ENCODE results near the gene TMEM247.
"Not testable (repeated sequence)": the region's sequence is repeated elsewhere in the genome, so short reads cannot be mapped to it uniquely, and the experiment has no call there.

TMEM247 gene

DNA sequence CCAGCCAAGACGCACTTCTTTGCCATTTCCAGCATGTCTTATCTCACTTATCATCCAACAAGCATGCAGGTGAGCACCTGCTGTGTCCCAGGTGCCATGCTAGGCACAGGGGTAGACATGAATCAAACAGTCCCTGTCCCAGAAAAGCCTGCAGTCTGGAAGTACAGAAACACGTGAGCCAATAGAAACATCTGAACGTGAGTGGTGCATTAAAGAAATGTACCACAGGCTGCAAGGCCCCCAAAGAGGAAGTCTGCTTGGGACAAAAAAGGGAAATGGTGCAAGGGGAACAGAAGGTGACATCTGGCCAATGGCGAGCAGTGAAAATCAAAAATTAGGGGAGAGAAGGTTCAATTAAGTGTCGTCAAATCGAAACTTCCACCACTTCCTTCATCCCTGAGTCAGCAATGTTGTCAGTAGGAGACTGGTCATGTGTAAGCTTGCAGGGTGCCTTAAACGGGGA lies 17.6 kb upstream of the TMEM247 start:
- TF ChIP-seq, protein P1, sequence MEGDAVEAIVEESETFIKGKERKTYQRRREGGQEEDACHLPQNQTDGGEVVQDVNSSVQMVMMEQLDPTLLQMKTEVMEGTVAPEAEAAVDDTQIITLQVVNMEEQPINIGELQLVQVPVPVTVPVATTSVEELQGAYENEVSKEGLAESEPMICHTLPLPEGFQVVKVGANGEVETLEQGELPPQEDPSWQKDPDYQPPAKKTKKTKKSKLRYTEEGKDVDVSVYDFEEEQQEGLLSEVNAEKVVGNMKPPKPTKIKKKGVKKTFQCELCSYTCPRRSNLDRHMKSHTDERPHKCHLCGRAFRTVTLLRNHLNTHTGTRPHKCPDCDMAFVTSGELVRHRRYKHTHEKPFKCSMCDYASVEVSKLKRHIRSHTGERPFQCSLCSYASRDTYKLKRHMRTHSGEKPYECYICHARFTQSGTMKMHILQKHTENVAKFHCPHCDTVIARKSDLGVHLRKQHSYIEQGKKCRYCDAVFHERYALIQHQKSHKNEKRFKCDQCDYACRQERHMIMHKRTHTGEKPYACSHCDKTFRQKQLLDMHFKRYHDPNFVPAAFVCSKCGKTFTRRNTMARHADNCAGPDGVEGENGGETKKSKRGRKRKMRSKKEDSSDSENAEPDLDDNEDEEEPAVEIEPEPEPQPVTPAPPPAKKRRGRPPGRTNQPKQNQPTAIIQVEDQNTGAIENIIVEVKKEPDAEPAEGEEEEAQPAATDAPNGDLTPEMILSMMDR (IDR thresholded peaks at IDR 0.05; ENCODE audit: low read depth, low read length, missing control alignments) = no peak
- DNase-seq (ENCODE audit: extremely low read depth, low read depth) = no peak
- H3K4me3 ChIP-seq (replicated peaks; ENCODE audit: low read depth, low read length) = no peak overlapping the region

DNA sequence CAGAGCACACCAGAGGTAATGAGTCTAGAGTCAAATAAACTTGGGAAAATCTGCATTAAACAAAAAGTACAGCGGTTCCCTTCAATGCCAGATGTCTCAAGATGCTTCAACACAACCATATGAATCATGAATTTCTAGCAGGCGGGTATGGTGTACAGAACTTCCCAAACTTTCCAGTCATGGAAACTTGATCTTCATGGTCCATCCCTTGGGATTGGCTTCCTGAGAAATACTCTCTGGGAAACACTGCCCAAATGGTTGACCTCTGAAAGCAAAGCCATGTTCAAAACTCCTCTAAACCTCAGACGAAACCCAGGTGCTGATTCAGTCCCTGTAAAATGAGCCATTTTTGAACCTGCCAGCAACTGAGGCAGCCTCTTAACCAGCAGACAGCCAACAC lies 16.4 kb upstream of the TMEM247 start:
- no peak for DNase-seq (ENCODE audit: extremely low read depth, low read depth)
- H3K4me3 ChIP-seq (replicated peaks; ENCODE audit: low read depth, low read length) = no peak overlapping the region
- TF ChIP-seq, protein P1 (IDR thresholded peaks at IDR 0.05; ENCODE audit: low read depth, low read length, missing control alignments) = no peak

DNA sequence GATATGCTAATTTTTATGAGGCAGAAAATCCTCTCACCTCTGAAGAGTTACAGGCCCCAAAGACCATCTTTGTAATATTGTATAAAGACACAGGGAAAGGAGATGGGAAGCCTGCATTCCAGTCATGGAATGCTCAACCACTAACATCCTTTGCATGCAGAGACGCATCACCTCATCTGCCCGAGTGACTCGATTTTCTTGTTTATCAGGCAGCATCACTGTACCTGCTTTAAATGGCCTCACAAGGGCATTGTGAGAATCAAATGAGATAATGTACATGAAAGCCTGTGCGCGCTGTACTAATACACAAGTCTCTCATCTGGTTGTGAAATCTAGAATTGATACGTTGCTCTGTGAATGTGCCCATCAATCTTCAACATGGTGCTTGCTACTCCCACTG lies 10.2 kb upstream of the TMEM247 start:
- TF ChIP-seq, protein P1 (IDR thresholded peaks at IDR 0.05; ENCODE audit: low read depth, low read length, missing control alignments) = no peak
- no peak for DNase-seq (ENCODE audit: extremely low read depth, low read depth)
- no peak overlapping the region for H3K4me3 ChIP-seq (replicated peaks; ENCODE audit: low read depth, low read length)

DNA sequence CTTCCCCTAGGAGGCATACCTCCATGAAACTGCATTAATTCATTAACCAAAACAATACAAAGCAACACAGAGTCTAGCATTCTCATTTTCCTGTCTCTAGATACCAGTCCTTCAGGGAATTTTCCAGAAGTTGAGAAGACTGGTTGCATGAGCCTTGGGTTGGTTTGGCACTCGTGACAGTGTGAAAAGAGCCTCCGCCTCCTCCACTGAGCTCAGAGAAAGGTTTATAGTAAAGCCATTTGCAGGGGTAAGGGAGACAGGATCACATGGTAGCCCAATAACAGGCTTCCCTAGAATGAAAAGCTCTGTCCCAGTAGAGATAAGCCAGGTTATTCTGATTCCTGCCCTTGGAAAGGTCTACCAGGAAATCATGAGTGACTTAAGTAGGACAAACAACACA lies 9.7 kb upstream of the TMEM247 start:
- H3K4me3 ChIP-seq (replicated peaks; ENCODE audit: low read depth, low read length) = no peak overlapping the region
- no peak for DNase-seq (ENCODE audit: extremely low read depth, low read depth)
- TF ChIP-seq, protein P1 (IDR thresholded peaks at IDR 0.05; ENCODE audit: low read depth, low read length, missing control alignments) = no peak

DNA sequence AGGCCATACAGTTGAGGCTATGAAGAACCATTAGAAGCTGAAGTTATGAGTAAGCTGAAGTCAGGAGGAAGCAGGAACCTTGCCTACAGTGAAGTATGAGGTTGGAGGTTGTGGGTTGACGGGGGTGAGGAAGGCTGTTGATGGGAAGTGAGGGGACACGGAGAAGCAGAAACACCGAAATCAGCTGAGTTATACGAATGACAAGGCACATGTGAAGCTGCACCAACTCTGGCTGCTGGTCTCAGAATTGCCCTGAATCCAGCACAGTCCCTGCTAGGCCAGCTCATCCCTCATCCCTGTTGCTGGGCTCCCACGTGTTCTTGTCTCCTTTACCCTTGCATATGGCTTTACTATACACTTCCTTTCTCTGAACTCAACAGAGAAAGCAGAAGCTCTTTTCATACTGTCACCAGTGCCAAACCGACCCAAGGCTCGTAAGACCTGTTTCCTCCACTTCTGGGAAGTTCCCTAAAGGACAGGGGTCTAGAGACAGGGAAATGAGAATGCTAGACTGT lies 9.2 kb upstream of the TMEM247 start:
- no peak for DNase-seq (ENCODE audit: extremely low read depth, low read depth)
- no peak overlapping the region for H3K4me3 ChIP-seq (replicated peaks; ENCODE audit: low read depth, low read length)
- TF ChIP-seq, protein P1 (IDR thresholded peaks at IDR 0.05; ENCODE audit: low read depth, low read length, missing control alignments) = no peak

DNA sequence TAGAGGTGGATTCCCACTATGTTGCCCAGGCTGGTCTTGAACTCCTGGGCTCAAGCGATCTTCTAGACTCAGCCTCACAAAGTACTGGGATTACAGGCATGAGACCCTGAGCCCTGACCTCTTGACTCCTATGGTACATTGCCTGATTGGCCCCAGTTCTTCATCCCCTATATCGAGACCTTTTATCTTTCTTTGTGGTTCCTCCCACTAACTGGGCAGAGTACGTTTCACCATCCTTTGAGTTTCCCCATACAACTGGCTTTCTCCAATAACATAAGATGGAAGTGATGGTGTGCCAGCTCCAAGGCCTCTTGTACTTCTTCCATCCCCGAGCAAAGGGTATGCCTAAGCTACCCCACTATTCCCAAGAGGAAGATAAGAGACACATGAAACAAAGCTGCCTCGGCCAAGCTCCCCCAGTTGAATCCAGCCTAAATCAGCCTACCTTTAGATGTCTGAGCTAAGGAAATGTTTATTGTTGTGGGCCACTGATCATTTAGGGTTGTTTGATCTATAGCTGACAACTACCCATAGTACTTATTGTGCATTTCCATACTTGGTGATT lies 8.3 kb upstream of the TMEM247 start:
- TF ChIP-seq, protein P1 (IDR thresholded peaks at IDR 0.05; ENCODE audit: low read depth, low read length, missing control alignments) = no peak
- H3K4me3 ChIP-seq (replicated peaks; ENCODE audit: low read depth, low read length) = no peak overlapping the region
- no peak for DNase-seq (ENCODE audit: extremely low read depth, low read depth)

DNA sequence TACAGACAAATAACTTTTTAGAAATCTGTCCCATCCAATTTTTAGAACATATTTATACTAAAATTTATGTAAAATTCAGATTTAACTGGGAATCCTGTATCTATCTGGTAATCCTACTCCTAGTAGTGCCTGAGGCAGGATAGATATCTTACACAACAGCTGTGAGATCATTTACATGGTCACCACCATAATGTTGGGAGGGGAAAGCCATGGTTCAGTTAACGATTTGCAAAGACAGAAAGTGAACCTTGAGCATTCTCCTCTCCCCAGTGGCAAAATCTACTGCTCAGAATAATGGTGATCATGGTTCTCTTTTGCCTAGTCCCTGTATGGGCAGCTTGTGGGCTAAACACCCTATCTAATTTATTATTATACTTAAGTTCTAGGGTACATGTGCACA lies 7.7 kb upstream of the TMEM247 start:
- no peak overlapping the region for H3K4me3 ChIP-seq (replicated peaks; ENCODE audit: low read depth, low read length)
- TF ChIP-seq, protein P1 (IDR thresholded peaks at IDR 0.05; ENCODE audit: low read depth, low read length, missing control alignments) = no peak
- no peak for DNase-seq (ENCODE audit: extremely low read depth, low read depth)

DNA sequence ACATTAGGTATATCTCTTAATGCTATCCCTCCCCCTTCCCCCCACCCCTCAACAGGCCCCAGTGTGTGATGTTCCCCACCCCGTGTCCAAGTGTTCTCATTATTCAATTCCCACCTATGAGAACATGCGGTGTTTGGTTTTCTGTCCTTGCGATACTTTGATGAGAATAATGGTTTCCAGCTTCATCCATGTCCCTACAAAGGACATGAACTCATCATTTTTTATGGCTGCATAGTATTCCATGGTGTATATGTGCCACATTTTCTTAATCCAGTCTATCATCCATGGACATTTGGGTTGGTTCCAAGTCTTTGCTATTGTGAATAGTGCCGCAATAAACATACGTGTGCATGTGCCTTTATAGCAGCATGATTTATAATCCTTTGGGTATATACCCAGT lies 7.2 kb upstream of the TMEM247 start:
- DNase-seq (ENCODE audit: extremely low read depth, low read depth); H3K4me3 ChIP-seq (replicated peaks; ENCODE audit: low read depth, low read length): not testable (repeated sequence)

DNA sequence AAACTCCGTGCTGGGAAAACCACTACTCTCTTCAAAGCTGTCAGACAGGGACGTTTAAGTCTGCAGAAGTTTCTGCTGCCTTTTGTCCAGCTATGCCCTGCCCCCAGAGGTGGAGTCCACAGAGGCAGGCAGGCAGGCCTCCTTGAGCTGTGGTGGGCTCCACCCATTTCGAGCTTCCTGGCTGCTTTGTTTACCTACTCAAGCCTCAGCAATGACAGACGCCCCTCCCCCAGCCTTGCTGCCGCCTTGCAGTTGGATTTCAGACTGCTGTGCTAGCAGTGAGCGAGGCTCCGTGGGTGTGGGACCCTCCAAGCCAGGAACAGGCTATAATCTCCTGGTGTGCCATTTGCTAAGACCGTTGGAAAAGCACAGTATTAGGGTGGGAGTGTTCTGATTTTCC lies 1.9 kb upstream of the TMEM247 start:
- not testable (repeated sequence) for DNase-seq (ENCODE audit: extremely low read depth, low read depth); H3K4me3 ChIP-seq (replicated peaks; ENCODE audit: low read depth, low read length)
